ENCODE results near the gene GPC5. TPM values are rescaled to one million over a fixed set of nuclear protein-coding genes. Genes with fewer than 3 reads are reported as not detected.

The GPC5 gene
- total RNA-seq, 2 donors from 2014 or later: 0.83 to 1.3 TPM

GRCh38 chr13:92345627-92346026 lies 947.2 kb downstream of the GPC5 start:
- no peaks in the 10 kb centered on the region for H3K36me3 ChIP-seq
- no peak overlapping the region for H3K4me3 ChIP-seq
- DNase-seq (ENCODE audit: low spot score): no peak
- H3K27ac ChIP-seq: no peak overlapping the region
- no peaks in the 10 kb centered on the region for H3K4me1 ChIP-seq
- H3K9me3 ChIP-seq: no peaks in the 10 kb centered on the region
- no peak for TF ChIP-seq CTCF (IDR thresholded peaks at IDR 0.05)
- H3K27me3 ChIP-seq: no peaks in the 10 kb centered on the region

- no peaks in the 10 kb centered on the region for H3K36me3 ChIP-seq
- no peak overlapping the region for H3K4me3 ChIP-seq
- no peak overlapping the region for H3K27ac ChIP-seq
- no peaks in the 10 kb centered on the region for H3K4me1 ChIP-seq
- no peak for DNase-seq (ENCODE audit: low spot score)
- H3K27me3 ChIP-seq: no peaks in the 10 kb centered on the region
- no peaks in the 10 kb centered on the region for H3K9me3 ChIP-seq
- TF ChIP-seq CTCF (IDR thresholded peaks at IDR 0.05): no peak
Observed at GRCh38 chr13:92346046-92346445, 947.6 kb downstream of the GPC5 start.

- no peak for TF ChIP-seq CTCF (IDR thresholded peaks at IDR 0.05)
- DNase-seq (ENCODE audit: low spot score): no peak
- Histone ChIP-seq H3K9me3 (no peaks in the 10 kb centered on the region), H3K27ac (no peak overlapping the region), H3K4me3 (no peak overlapping the region), H3K4me1 (no peaks in the 10 kb centered on the region), H3K36me3 (no peaks in the 10 kb centered on the region), H3K27me3 (no peaks in the 10 kb centered on the region)
Observed at GRCh38 chr13:92354583-92354982, 956.2 kb downstream of the GPC5 start.

- Histone ChIP-seq H3K9me3 (no peaks in the 10 kb centered on the region), H3K36me3 (no peaks in the 10 kb centered on the region), H3K27ac (no peak overlapping the region), H3K4me1 (no peaks in the 10 kb centered on the region), H3K4me3 (no peak overlapping the region), H3K27me3 (no peaks in the 10 kb centered on the region)
- TF ChIP-seq CTCF (IDR thresholded peaks at IDR 0.05): peak in 1 of 2 donors; percentile 36
- DNase-seq (ENCODE audit: low spot score): no peak
Observed at GRCh38 chr13:92355213-92355612, 956.8 kb downstream of the GPC5 start.

- no peak for TF ChIP-seq CTCF (IDR thresholded peaks at IDR 0.05)
- DNase-seq (ENCODE audit: low spot score): no peak
- Histone ChIP-seq H3K4me1 (no peaks in the 10 kb centered on the region), H3K9me3 (no peaks in the 10 kb centered on the region), H3K27me3 (no peaks in the 10 kb centered on the region), H3K27ac (no peak overlapping the region), H3K36me3 (no peaks in the 10 kb centered on the region), H3K4me3 (no peak overlapping the region)
Observed at GRCh38 chr13:92362717-92363116, 964.3 kb downstream of the GPC5 start.

GRCh38 chr13:92365904-92366303 lies 967.5 kb downstream of the GPC5 start:
- Histone ChIP-seq H3K4me3 (no peak overlapping the region), H3K9me3 (no peaks in the 10 kb centered on the region), H3K36me3 (no peaks in the 10 kb centered on the region), H3K4me1 (no peaks in the 10 kb centered on the region), H3K27me3 (no peaks in the 10 kb centered on the region), H3K27ac (no peak overlapping the region)
- no peak for TF ChIP-seq CTCF (IDR thresholded peaks at IDR 0.05)
- DNase-seq (ENCODE audit: low spot score): no peak

Measured in right atrium auricular region (tissue), 2 donors.